Measurements from ENCODE around the gene SIRPA.

SIRPA gene

GRCh38 chr20:1951436-1952115 lies 56.4 kb downstream of the SIRPA start:
- no peaks in the 10 kb centered on the region for H3K36me3 Mint-ChIP-seq (ENCODE audit: insufficient read depth)
- H3K4me3 Mint-ChIP-seq = no peak overlapping the region
- no peak overlapping the region for H3K27ac Mint-ChIP-seq
- no peak for DNase-seq
- no peaks in the 10 kb centered on the region for H3K4me1 Mint-ChIP-seq (ENCODE audit: low read depth in 2 of 2)
- H3K27me3 Mint-ChIP-seq = peaks cover 42 to 62% of the 10 kb centered on the region in 2 donors
- no peaks in the 10 kb centered on the region for H3K9me3 Mint-ChIP-seq
- no peak for ATAC-seq (replicated peaks)

- Mint-ChIP-seq H3K9me3 (no peaks in the 10 kb centered on the region), H3K36me3 (ENCODE audit: insufficient read depth) (no peaks in the 10 kb centered on the region), H3K27ac (no peak overlapping the region), H3K27me3 (peaks cover 36 to 58% of the 10 kb centered on the region in 2 donors), H3K4me3 (no peak overlapping the region), H3K4me1 (ENCODE audit: low read depth in 2 of 2) (no peaks in the 10 kb centered on the region)
- no peak for DNase-seq
- ATAC-seq (replicated peaks) = no peak
Observed at GRCh38 chr20:1952737-1953530, 57.7 kb downstream of the SIRPA start.

GRCh38 chr20:1953621-1954020 lies 58.4 kb downstream of the SIRPA start:
- no peak overlapping the region for H3K27ac Mint-ChIP-seq

GRCh38 chr20:1955217-1955616 lies 60.0 kb downstream of the SIRPA start:
- Mint-ChIP-seq H3K4me3 (no peak overlapping the region), H3K4me1 (ENCODE audit: low read depth in 2 of 2) (no peaks in the 10 kb centered on the region), H3K36me3 (ENCODE audit: insufficient read depth) (no peaks in the 10 kb centered on the region), H3K27me3 (peaks cover 18 to 50% of the 10 kb centered on the region in 2 donors), H3K27ac (no peak overlapping the region), H3K9me3 (no peaks in the 10 kb centered on the region)
- ATAC-seq (replicated peaks) = no peak
- DNase-seq = no peak

More at GRCh38 chr20:1953621-1954020, 58.4 kb downstream of the SIRPA start:
- Mint-ChIP-seq H3K9me3 (no peaks in the 10 kb centered on the region), H3K27me3 (peaks cover 29 to 51% of the 10 kb centered on the region in 2 donors), H3K4me3 (no peak overlapping the region), H3K36me3 (ENCODE audit: insufficient read depth) (no peaks in the 10 kb centered on the region), H3K4me1 (ENCODE audit: low read depth in 2 of 2) (no peaks in the 10 kb centered on the region)
- ATAC-seq (replicated peaks) (no peak), DNase-seq (no peak)

- no peak for ATAC-seq (replicated peaks)
- Mint-ChIP-seq H3K36me3 (ENCODE audit: insufficient read depth) (no peaks in the 10 kb centered on the region), H3K27ac (no peak overlapping the region), H3K4me1 (ENCODE audit: low read depth in 2 of 2) (no peaks in the 10 kb centered on the region), H3K4me3 (no peak overlapping the region), H3K9me3 (no peaks in the 10 kb centered on the region), H3K27me3 (peaks cover 28 to 56% of the 10 kb centered on the region in 2 donors)
- no peak for DNase-seq
Observed at GRCh38 chr20:1958426-1958825, 63.2 kb downstream of the SIRPA start.

- Mint-ChIP-seq H3K36me3 (ENCODE audit: insufficient read depth) (no peaks in the 10 kb centered on the region), H3K4me1 (ENCODE audit: low read depth in 2 of 2) (no peaks in the 10 kb centered on the region), H3K4me3 (no peak overlapping the region), H3K9me3 (no peaks in the 10 kb centered on the region), H3K27me3 (peaks cover 28 to 56% of the 10 kb centered on the region in 2 donors), H3K27ac (no peak overlapping the region)
- DNase-seq = no peak
- no peak for ATAC-seq (replicated peaks)
Observed at GRCh38 chr20:1959156-1959555, 63.9 kb downstream of the SIRPA start.

GRCh38 chr20:1961374-1961773 lies 66.2 kb downstream of the SIRPA start:
- no peaks in the 10 kb centered on the region for H3K9me3 Mint-ChIP-seq
- peaks cover 36 to 57% of the 10 kb centered on the region in 2 donors for H3K27me3 Mint-ChIP-seq
- H3K4me1 Mint-ChIP-seq (ENCODE audit: low read depth in 2 of 2) = peaks cover 0 to 5% of the 10 kb centered on the region in 2 donors
- H3K4me3 Mint-ChIP-seq = no peak overlapping the region
- H3K27ac Mint-ChIP-seq = no peak overlapping the region
- no peak for DNase-seq
- ATAC-seq (replicated peaks) = no peak
- H3K36me3 Mint-ChIP-seq (ENCODE audit: insufficient read depth) = peaks cover 2% of the 10 kb centered on the region

- peaks cover 0 to 5% of the 10 kb centered on the region in 2 donors for H3K4me1 Mint-ChIP-seq (ENCODE audit: low read depth in 2 of 2)
- DNase-seq (no peak), ATAC-seq (replicated peaks) (no peak)
- peaks cover 31 to 58% of the 10 kb centered on the region in 2 donors for H3K27me3 Mint-ChIP-seq
- no peak overlapping the region for H3K27ac Mint-ChIP-seq
- H3K36me3 Mint-ChIP-seq (ENCODE audit: insufficient read depth) = peaks cover 2% of the 10 kb centered on the region
- H3K9me3 Mint-ChIP-seq = no peaks in the 10 kb centered on the region
- H3K4me3 Mint-ChIP-seq = no peak overlapping the region
Observed at GRCh38 chr20:1964061-1964460, 68.9 kb downstream of the SIRPA start.

GRCh38 chr20:1964659-1965405 lies 69.6 kb downstream of the SIRPA start:
- Mint-ChIP-seq H3K4me1 (ENCODE audit: low read depth in 2 of 2) (peaks cover 0 to 5% of the 10 kb centered on the region in 2 donors), H3K9me3 (no peaks in the 10 kb centered on the region), H3K27me3 (peaks cover 36 to 58% of the 10 kb centered on the region in 2 donors), H3K4me3 (no peak overlapping the region), H3K36me3 (ENCODE audit: insufficient read depth) (peaks cover 2% of the 10 kb centered on the region), H3K27ac (no peak overlapping the region)
- ATAC-seq (replicated peaks) = no peak
- no peak for DNase-seq

GRCh38 chr20:1965520-1966351 lies 70.5 kb downstream of the SIRPA start:
- Mint-ChIP-seq H3K36me3 (ENCODE audit: insufficient read depth) (peaks cover 2% of the 10 kb centered on the region), H3K27me3 (peaks cover 44 to 63% of the 10 kb centered on the region in 2 donors), H3K27ac (no peak overlapping the region), H3K4me1 (ENCODE audit: low read depth in 2 of 2) (peaks cover 0 to 5% of the 10 kb centered on the region in 2 donors), H3K9me3 (no peaks in the 10 kb centered on the region), H3K4me3 (peak overlapping the region in 1 of 2 donors; percentile 24)
- peak; percentile 62 for ATAC-seq (replicated peaks)
- DNase-seq = peak; percentile 59 to 64 (median 60)

- DNase-seq = no peak
- Mint-ChIP-seq H3K27ac (no peak overlapping the region), H3K27me3 (peaks cover 42 to 70% of the 10 kb centered on the region in 2 donors), H3K9me3 (no peaks in the 10 kb centered on the region), H3K4me3 (no peak overlapping the region), H3K36me3 (ENCODE audit: insufficient read depth) (peaks cover 2% of the 10 kb centered on the region), H3K4me1 (ENCODE audit: low read depth in 2 of 2) (peaks cover 0 to 5% of the 10 kb centered on the region in 2 donors)
- no peak for ATAC-seq (replicated peaks)
Observed at GRCh38 chr20:1968964-1969363, 73.8 kb downstream of the SIRPA start.

GRCh38 chr20:1971893-1972586 lies 76.8 kb downstream of the SIRPA start:
- Mint-ChIP-seq H3K4me1 (ENCODE audit: low read depth in 2 of 2) (no peaks in the 10 kb centered on the region), H3K4me3 (no peak overlapping the region), H3K9me3 (no peaks in the 10 kb centered on the region), H3K36me3 (ENCODE audit: insufficient read depth) (no peaks in the 10 kb centered on the region), H3K27ac (no peak overlapping the region), H3K27me3 (peaks cover 40 to 86% of the 10 kb centered on the region in 2 donors)
- ATAC-seq (replicated peaks) (no peak), DNase-seq (no peak)
